Naive thymus-derived CD4-positive, alpha-beta T cell (primary cell): ENCODE data around the gene RAB3C. TPM values are rescaled to one million over a fixed set of nuclear protein-coding genes. Genes with fewer than 3 reads are reported as not detected.
"Not testable (repeated sequence)": the region's sequence is repeated elsewhere in the genome, so short reads cannot be mapped to it uniquely, and the experiment has no call there.

ENCODE experiments used
- ATAC-seq: fragments of 150-1000 bp; cut with Tn5 transposase; 2 replicates; pipeline ENCODE4 v1.10.0; 2021; ENCODE audit warnings: mild to moderate bottlenecking, moderate library complexity
- CTCF ChIA-PET: fragments of 350-600 bp; sonication (Branson Sonifier 250); formaldehyde crosslinking; loops from one replicate; lab custom pipeline; 2021; ENCODE audit warnings: antibody characterized with exemption; lab: Charles Lee
- POLR2A ChIA-PET: fragments of 350-600 bp; sonication (Branson Sonifier 250); formaldehyde crosslinking; loops from one replicate; lab custom pipeline; 2021; ENCODE audit warnings: antibody characterized with exemption, inconsistent platforms; lab: Charles Lee
- DNase-seq, 9 donors: peaks; one replicate each; pipeline versions ENCODE4 v3.0.0 to v3.0.0-alpha.2; 2020 to 2022; ENCODE audit warnings: mixed read lengths in 1 of 9
- H3K27ac ChIP-seq: one replicate; pipeline ENCODE4 v1.7.0; 2013; ENCODE audit warnings: mild to moderate bottlenecking, low read depth, low read length, moderate library complexity
- H3K27me3 ChIP-seq, 2 donors: one replicate each; pipeline ENCODE4 v1.7.0; 2013; ENCODE audit warnings: low read length in 2 of 2, mild to moderate bottlenecking in 2 of 2, moderate library complexity in 2 of 2; ENCODE audit not compliant: control insufficient read depth in 2 of 2, insufficient read depth in 2 of 2
- H3K36me3 ChIP-seq, 3 experiments: 1 replicate in 2 of 3; 2 replicates in 1 of 3; pipeline ENCODE4 v1.7.0; 2013; ENCODE audit warnings: low read length in 3 of 3, mild to moderate bottlenecking in 3 of 3, moderate library complexity in 1 of 3; ENCODE audit not compliant: insufficient read depth in 3 of 3, control insufficient read depth in 2 of 3
- H3K4me1 ChIP-seq, 2 donors: one replicate each; pipeline ENCODE4 v1.7.0; 2013; ENCODE audit warnings: low read length in 2 of 2, mild to moderate bottlenecking in 2 of 2, moderate library complexity in 1 of 2; ENCODE audit not compliant: control insufficient read depth in 2 of 2, insufficient read depth in 2 of 2
- H3K4me3 ChIP-seq: 2 replicates; pipeline ENCODE4 v1.7.0; 2013; ENCODE audit warnings: mild to moderate bottlenecking, low read length
- H3K9me3 ChIP-seq, 3 experiments: 1 replicate in 2 of 3; 2 replicates in 1 of 3; pipeline ENCODE4 v1.7.0; 2013; ENCODE audit warnings: low read length in 3 of 3; ENCODE audit not compliant: control insufficient read depth in 2 of 3
- H3K27ac Mint-ChIP-seq, 9 donors: one replicate each; pipeline ENCODE4 v1.8.0; 2020 to 2022; ENCODE audit warnings: mixed read lengths in 9 of 9, mild to moderate bottlenecking in 8 of 9, moderate library complexity in 5 of 9, inconsistent platforms in 2 of 9
- H3K27me3 Mint-ChIP-seq, 5 donors: one replicate each; pipeline ENCODE4 v1.8.0; 2021 to 2022; ENCODE audit warnings: mixed read lengths in 5 of 5, mild to moderate bottlenecking in 1 of 5
- H3K36me3 Mint-ChIP-seq, 5 donors: one replicate each; pipeline ENCODE4 v1.8.0; 2020 to 2022; ENCODE audit warnings: mixed read lengths in 5 of 5, mild to moderate bottlenecking in 3 of 5, inconsistent platforms in 1 of 5
- H3K4me1 Mint-ChIP-seq, 7 donors: one replicate each; pipeline ENCODE4 v1.8.0; 2020 to 2022; ENCODE audit warnings: mixed read lengths in 7 of 7, mild to moderate bottlenecking in 3 of 7, inconsistent platforms in 1 of 7
- H3K4me3 Mint-ChIP-seq, 10 donors: one replicate each; pipeline ENCODE4 v1.8.0; 2020 to 2022; ENCODE audit warnings: mild to moderate bottlenecking in 10 of 10, mixed read lengths in 10 of 10, moderate library complexity in 6 of 10, inconsistent platforms in 2 of 10
- H3K9me3 Mint-ChIP-seq, 11 donors: one replicate each; pipeline ENCODE4 v1.8.0; 2020 to 2022; ENCODE audit warnings: mixed read lengths in 11 of 11, mild to moderate bottlenecking in 4 of 11, inconsistent platforms in 1 of 11, moderate library complexity in 1 of 11
- intact Hi-C, 2 donors: fragments of 100-400 bp; cut with micrococcal nuclease; formaldehyde crosslinking; loops; one replicate each; pipeline ENCODE4 v1.15.1; 2023
- polyA plus RNA-seq, 2 donors: library from polyadenylated mRNA; unstranded; fragments of 300-500 nt; fragmentation: Illumina TruSeq; gene quantifications; one replicate each; pipeline ENCODE4 v1.2.3, GENCODE V29; 2021
- total RNA-seq, 6 experiments: library from RNA in 5 of 6; stranded (reverse) in 5 of 6; gene quantifications; 1 replicate in 5 of 6; 2 replicates in 1 of 6; pipeline ENCODE4 v1.2.3 and lab custom pipeline; 2021 to 2026

RAB3C gene
- total and polyA plus RNA-seq, 7 experiments from 2014 or later: not detected

GRCh38 chr5:58703925-58704555, 121.2 kb downstream of the RAB3C start:
- Mint-ChIP-seq H3K36me3 (no peaks in the 10 kb centered on the region), H3K27ac (no peak overlapping the region), H3K4me1 (no peaks in the 10 kb centered on the region), H3K27me3 (peaks cover 4 to 23% (median 6%) of the 10 kb centered on the region in 5 donors), H3K4me3 (no peak overlapping the region), H3K9me3 (peaks cover 0 to 5% (median 0%) of the 10 kb centered on the region in 11 donors)
- Histone ChIP-seq H3K36me3 (no peaks in the 10 kb centered on the region), H3K27ac (no peak overlapping the region), H3K27me3 (no peaks in the 10 kb centered on the region), H3K9me3 (no peaks in the 10 kb centered on the region), H3K4me1 (no peaks in the 10 kb centered on the region), H3K4me3 (no peak overlapping the region)
- ChIA-PET POLR2A (no interaction called here), CTCF (no interaction called here)
- ATAC-seq (no peak), DNase-seq (no peak)
- intact Hi-C loops: no loop called here

- no peak overlapping the region for H3K27ac ChIP-seq
- no peaks in the 10 kb centered on the region for H3K4me1 Mint-ChIP-seq
- no peak for DNase-seq
- no peaks in the 10 kb centered on the region for H3K36me3 ChIP-seq
- H3K4me1 ChIP-seq: no peaks in the 10 kb centered on the region
- peaks cover 4 to 28% (median 8%) of the 10 kb centered on the region in 5 donors for H3K27me3 Mint-ChIP-seq
- H3K27me3 ChIP-seq: no peaks in the 10 kb centered on the region
- no peak overlapping the region for H3K4me3 ChIP-seq
- peaks cover 0 to 4% (median 0%) of the 10 kb centered on the region in 11 donors for H3K9me3 Mint-ChIP-seq
- H3K4me3 Mint-ChIP-seq: no peak overlapping the region
- H3K27ac Mint-ChIP-seq: no peak overlapping the region
- H3K36me3 Mint-ChIP-seq: no peaks in the 10 kb centered on the region
- ChIA-PET POLR2A (no interaction called here), CTCF (no interaction called here)
- no peak for ATAC-seq
- intact Hi-C loops: no loop called here
- H3K9me3 ChIP-seq: no peaks in the 10 kb centered on the region
Observed at GRCh38 chr5:58706736-58707135, 123.9 kb downstream of the RAB3C start.

DNA sequence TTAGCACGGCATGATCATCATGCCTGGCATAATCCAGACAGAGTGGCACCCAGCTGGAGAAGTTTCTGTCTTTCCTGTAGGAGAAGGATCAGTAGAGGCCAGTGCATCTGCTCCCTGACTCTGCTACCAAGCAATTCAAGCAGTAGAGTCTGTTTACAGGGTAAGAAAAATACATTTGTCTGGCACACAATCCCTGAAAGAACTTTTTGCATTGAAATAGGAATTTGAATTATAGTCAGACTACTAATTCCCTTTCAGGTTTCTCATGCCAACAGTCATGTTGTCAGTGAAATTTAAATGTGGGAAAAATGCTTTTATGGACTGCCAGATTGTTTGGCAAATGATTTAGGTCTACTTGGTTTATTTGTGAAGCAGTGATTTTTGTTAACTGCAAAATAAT, 125.6 kb downstream of the RAB3C start:
- ChIA-PET CTCF (no interaction called here), POLR2A (no interaction called here)
- no peak overlapping the region for H3K27ac ChIP-seq
- no peaks in the 10 kb centered on the region for H3K4me1 ChIP-seq
- no peaks in the 10 kb centered on the region for H3K27me3 ChIP-seq
- DNase-seq (no peak), ATAC-seq (no peak)
- peaks cover 0 to 22% (median 10%) of the 10 kb centered on the region in 5 donors for H3K27me3 Mint-ChIP-seq
- no peaks in the 10 kb centered on the region for H3K4me1 Mint-ChIP-seq
- H3K36me3 ChIP-seq: no peaks in the 10 kb centered on the region
- no peak overlapping the region for H3K4me3 ChIP-seq
- no peaks in the 10 kb centered on the region for H3K9me3 ChIP-seq
- H3K27ac Mint-ChIP-seq: no peak overlapping the region
- H3K36me3 Mint-ChIP-seq: no peaks in the 10 kb centered on the region
- intact Hi-C loops: no loop called here
- H3K9me3 Mint-ChIP-seq: peaks cover 0 to 9% (median 0%) of the 10 kb centered on the region in 11 donors
- no peak overlapping the region for H3K4me3 Mint-ChIP-seq

DNA sequence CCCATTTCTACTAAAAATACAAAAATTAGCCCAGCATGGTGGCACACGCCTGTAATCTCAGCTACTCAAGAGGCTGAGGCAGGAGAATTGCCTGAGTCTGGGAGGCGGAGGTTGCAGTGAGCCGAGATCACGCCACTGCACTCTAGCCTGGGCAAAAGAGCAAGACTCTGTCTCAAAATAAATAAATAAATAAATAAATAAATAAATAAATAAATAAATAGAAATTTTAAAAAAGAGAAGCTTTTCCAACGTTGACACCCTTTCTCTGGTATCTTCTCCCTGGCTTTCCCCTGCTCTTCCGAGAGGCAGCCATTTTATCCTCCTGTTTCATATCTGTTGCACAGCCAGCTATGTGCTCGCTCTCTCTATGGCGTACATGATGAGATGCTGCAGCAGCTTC, 127.5 kb downstream of the RAB3C start:
- H3K36me3 Mint-ChIP-seq, H3K27me3 ChIP-seq, POLR2A ChIA-PET, ATAC-seq, H3K27ac ChIP-seq, DNase-seq, H3K4me3 Mint-ChIP-seq, intact Hi-C loops, H3K4me1 Mint-ChIP-seq, H3K4me1 ChIP-seq, H3K4me3 ChIP-seq, H3K27ac Mint-ChIP-seq, H3K36me3 ChIP-seq, CTCF ChIA-PET, H3K9me3 ChIP-seq: not testable (repeated sequence)
- Mint-ChIP-seq H3K27me3 (peaks cover 0 to 23% (median 11%) of the 10 kb centered on the region in 5 donors), H3K9me3 (peaks cover 0 to 13% (median 3%) of the 10 kb centered on the region in 11 donors)

- intact Hi-C loops: no loop called here
- Mint-ChIP-seq H3K9me3 (peaks cover 0 to 14% (median 3%) of the 10 kb centered on the region in 11 donors), H3K36me3 (no peaks in the 10 kb centered on the region), H3K27ac (no peak overlapping the region), H3K27me3 (peaks cover 0 to 23% (median 11%) of the 10 kb centered on the region in 5 donors), H3K4me1 (no peaks in the 10 kb centered on the region), H3K4me3 (no peak overlapping the region)
- POLR2A ChIA-PET: no interaction called here
- H3K27ac ChIP-seq: no peak overlapping the region
- no peaks in the 10 kb centered on the region for H3K4me1 ChIP-seq
- no peak for DNase-seq
- H3K4me3 ChIP-seq: no peak overlapping the region
- no peak for ATAC-seq
- CTCF ChIA-PET: no interaction called here
- H3K9me3 ChIP-seq: no peaks in the 10 kb centered on the region
- H3K36me3 ChIP-seq: no peaks in the 10 kb centered on the region
- H3K27me3 ChIP-seq: no peaks in the 10 kb centered on the region
Observed at GRCh38 chr5:58710871-58711270, 128.0 kb downstream of the RAB3C start.

DNA sequence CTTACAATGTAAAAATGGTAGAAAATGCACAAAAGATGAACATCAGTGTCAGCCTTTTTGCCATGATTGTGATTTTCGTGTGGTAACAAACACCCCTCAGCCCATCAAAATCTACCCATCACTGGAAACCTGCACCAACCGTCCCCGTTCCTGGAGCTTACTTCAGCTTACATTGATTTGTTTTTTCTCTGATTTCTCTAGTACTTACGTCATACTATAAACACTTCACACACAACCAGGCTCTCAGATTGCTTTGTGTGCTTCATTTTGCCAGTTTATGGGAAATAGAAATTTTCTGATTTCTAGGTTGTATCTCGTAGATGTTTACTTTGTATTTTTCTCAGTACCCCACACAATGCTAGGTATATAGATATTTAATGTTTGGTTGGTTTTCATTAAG, 129.1 kb downstream of the RAB3C start:
- no peaks in the 10 kb centered on the region for H3K27me3 ChIP-seq
- peaks cover 0 to 15% (median 10%) of the 10 kb centered on the region in 5 donors for H3K27me3 Mint-ChIP-seq
- H3K4me3 Mint-ChIP-seq: no peak overlapping the region
- H3K9me3 Mint-ChIP-seq: peaks cover 0 to 16% (median 3%) of the 10 kb centered on the region in 11 donors
- no peaks in the 10 kb centered on the region for H3K9me3 ChIP-seq
- no peak for ATAC-seq
- H3K27ac ChIP-seq: no peak overlapping the region
- ChIA-PET POLR2A (no interaction called here), CTCF (no interaction called here)
- no peak overlapping the region for H3K27ac Mint-ChIP-seq
- no peaks in the 10 kb centered on the region for H3K36me3 Mint-ChIP-seq
- no peaks in the 10 kb centered on the region for H3K4me1 Mint-ChIP-seq
- no peak for DNase-seq
- no peak overlapping the region for H3K4me3 ChIP-seq
- intact Hi-C loops: no loop called here
- no peaks in the 10 kb centered on the region for H3K4me1 ChIP-seq
- H3K36me3 ChIP-seq: no peaks in the 10 kb centered on the region

DNA sequence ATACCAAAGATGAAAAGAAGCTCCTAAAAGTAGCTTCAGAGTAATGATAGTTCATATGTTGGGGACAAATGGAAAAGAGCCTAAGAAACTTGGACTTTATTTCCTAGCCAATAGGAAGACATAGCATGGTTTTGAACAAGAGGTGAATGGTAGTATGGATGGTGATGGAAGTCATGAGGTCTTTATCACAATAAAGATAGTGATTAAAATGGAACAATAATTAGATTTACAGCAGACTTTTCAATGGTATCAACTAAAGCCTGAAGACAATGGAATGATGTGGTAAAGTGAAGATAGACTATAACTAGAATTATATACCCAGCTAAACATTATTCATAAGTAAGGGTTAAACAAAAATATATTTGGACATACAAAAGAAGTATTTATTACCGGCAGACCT, 131.2 kb downstream of the RAB3C start:
- ChIA-PET CTCF (no interaction called here), POLR2A (no interaction called here)
- intact Hi-C loops: no loop called here
- H3K4me3 ChIP-seq: no peak overlapping the region
- H3K36me3 ChIP-seq: no peaks in the 10 kb centered on the region
- Mint-ChIP-seq H3K4me1 (no peaks in the 10 kb centered on the region), H3K9me3 (peaks cover 0 to 16% (median 3%) of the 10 kb centered on the region in 11 donors), H3K4me3 (no peak overlapping the region), H3K27ac (no peak overlapping the region), H3K36me3 (no peaks in the 10 kb centered on the region), H3K27me3 (peaks cover 4 to 15% (median 8%) of the 10 kb centered on the region in 5 donors)
- no peak overlapping the region for H3K27ac ChIP-seq
- no peaks in the 10 kb centered on the region for H3K27me3 ChIP-seq
- no peaks in the 10 kb centered on the region for H3K4me1 ChIP-seq
- no peaks in the 10 kb centered on the region for H3K9me3 ChIP-seq
- ATAC-seq (no peak), DNase-seq (no peak)
